Hematopoietic multipotent progenitor cell treated with erythropoietin and hydrocortisone succinate and interleukin-3 and kit ligand, for 6 days (in vitro differentiated cells): Measurements from ENCODE around the gene LRP2.

Source experiments
- DNase-seq: peaks from one replicate; pipeline ENCODE4 v3.0.0-alpha.2; 2015

The LRP2 gene

DNA sequence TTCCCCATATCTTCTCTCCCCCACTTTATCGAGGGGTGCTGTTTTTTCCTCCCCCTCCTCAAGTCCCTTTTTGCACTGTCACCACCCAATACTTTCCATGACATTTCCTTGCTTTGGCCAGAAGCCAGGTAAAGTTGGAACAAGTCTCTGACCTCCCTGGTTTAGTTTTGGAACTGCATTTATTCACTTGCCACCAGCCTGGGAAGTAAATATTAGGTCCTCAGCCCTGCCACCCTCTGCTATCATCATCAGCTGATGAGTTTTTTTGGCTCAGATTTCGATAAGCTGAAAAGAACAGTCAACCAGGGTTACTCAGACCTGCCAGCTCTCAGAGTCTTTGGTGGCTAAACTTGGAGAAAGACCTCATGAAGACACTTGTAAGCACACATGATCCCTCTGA, 246.0 kb downstream of the LRP2 start:
- DNase-seq, result no peak

DNA sequence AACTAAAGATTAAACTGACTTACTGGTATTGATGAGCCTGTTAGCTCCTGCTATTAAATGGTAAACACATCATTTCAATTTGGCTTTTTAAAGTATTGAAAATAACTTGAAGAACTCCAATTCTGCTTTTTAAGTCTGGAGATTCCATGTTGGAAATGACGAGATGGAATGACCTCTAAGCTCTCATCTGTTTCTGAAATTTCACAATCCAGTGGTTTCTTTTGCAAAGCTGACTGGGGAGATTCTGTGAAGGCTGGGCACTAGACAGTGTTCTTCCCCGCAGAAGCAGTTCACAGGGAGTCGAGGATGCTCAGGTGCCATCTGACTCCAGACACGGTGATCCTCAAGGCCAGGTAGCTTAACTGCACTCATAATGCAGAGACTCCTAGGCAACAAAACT, 248.3 kb downstream of the LRP2 start:
- no peak for DNase-seq

DNA sequence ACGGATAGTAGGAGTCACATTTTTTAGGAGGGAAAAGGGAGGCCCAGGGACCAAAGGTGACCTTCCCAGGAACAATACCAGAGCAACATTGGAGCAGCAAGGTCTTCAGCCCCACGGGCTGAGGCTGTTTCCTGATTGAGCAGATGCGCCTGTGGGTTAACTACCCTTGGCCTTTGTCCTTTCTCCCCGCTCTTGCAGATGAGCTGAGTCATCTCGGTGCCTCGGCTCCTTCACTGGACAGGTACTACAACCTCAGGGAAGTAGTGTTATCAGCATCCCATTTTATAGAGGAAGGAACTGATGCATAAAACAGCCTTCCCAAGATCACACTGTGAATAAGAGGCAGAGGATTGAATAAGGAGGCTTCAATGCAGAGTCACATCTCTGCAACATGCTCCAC, 249.5 kb downstream of the LRP2 start:
- DNase-seq, result no peak

DNA sequence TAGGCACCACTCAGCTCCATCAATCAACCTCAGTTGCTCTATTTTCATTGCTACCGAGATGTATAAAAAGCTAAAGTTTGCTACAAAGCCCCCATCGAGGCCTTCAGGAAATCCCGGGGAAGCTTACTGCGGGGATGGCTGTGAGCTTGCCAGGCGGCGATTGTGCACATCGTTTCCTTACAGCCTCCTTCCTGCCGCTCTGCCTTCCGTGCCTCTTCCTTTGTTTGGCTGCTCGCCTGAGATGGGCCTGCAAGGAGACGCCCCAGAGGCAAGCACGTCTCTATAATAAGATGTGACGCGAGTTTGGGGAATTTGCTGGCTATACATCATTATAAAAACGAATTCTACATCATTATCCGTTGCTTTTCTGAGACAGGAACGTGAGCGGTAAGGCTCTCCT, 251.4 kb downstream of the LRP2 start:
- no peak for DNase-seq

DNA sequence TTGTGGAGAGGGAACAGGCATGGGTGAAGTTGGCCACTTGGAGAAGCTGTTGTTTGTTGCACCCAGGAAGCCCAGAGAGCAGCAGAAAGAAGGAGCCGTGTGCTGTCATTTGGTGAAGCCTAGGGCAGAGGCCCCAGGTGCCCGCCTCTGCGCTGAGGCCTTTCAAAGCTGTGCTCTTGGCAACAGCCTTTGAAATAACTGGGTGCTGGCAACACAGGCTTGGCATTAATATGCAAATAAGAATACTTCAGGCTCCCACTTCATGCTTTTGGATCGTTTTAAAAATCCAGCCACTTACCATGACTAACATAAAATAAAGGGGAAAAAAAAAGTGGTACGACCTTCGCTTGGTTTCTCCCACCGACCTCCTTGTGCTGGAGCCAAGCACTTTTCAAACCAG, 251.9 kb downstream of the LRP2 start:
- DNase-seq, result no peak

DNA sequence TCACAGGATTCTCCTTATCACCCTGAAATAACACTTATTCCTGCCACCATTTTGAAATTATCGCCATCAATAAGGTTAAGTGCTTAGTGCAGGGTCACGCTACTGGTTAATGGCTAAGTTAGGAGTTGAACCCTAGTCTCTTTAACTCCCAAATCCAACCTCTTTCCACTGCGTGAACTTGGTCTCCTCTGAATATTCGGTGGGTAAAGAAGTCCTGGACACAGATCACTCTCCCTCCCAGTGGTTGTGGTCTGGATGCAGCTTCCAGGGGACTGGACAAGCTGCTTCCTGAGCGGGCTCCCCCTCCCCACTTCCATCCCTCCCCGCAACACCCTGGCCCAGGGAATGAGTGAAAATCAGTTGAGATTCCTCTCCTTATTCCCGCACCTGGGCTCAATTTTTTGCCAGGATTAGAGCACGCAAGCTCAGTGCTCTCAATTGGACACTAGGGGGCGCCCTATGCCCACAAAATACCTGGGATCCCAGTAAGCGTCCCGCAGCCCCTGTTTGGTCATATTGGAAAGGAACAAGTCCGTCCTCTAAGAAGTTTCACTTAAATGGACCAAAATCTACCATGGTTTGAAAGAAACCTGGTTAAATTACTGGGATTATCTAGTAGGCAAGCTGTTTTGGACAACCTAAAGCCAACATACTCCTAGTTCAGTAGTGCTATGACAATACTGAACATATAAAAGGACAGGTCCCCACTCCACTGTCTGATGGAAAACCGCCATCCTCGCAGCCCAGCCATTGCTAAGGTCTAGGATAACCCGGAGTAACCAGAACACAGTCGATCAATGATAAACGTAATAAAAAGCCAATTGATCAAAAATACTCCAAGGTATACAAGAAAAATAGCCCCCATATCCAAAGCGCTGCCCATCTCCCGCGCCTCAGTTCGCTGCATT, 252.6 kb downstream of the LRP2 start:
- peak; percentile 92 for DNase-seq

DNA sequence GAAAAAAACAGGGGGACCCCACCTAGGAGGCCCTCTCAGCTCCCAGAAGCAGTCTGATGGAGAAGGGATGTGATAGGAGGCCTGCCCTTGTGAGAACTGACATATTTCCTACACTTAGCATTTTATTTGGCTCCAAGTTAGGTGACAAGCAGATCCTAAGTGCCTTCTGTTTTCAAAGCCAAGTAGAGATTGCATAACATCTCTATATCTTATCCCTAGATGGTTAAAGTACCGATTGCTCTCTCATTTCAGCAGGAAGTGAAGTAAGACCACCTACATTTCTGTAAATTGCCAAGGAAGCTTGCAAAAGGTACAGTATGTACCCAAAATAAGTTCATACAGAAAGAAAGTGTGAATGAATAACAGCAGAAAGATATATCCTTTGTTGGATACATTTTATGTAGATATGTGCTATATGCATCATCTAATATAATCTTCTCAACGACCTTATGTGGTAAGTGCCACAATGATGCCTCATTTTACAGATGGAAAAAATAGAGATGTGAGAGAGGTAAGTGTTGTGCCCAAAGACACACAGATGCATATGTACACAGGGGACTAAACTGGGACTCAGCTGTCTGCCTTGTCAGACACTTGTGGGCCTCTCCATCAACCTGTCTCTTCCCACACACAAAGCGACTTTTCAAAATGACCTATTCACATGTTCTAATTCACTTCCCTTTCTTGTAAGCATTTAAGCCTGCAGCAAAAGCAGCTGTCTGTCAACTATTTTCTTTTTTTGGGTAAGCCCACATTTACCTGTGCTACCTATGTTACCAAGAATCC, 254.0 kb downstream of the LRP2 start:
- DNase-seq, result peak; percentile 51

DNA sequence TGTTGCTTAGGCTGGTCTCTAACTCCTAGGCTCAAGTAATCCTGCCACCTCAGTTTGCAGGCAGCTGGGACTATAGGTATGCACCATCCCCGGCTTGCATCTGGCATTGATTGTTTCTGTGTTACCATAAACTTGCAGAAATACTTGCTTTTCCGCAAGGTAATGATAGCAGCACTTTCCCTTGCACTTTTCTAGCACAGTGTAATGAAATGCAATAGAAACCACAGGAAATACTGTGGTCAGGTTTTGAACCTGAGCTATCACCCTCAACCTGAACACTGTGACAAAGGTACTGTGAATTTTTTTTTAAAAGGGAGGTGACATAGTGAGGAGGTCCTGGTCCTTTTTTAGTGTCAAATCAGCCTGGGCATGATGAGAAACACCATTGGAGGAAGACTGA, 254.7 kb downstream of the LRP2 start:
- peak; percentile 51 for DNase-seq

DNA sequence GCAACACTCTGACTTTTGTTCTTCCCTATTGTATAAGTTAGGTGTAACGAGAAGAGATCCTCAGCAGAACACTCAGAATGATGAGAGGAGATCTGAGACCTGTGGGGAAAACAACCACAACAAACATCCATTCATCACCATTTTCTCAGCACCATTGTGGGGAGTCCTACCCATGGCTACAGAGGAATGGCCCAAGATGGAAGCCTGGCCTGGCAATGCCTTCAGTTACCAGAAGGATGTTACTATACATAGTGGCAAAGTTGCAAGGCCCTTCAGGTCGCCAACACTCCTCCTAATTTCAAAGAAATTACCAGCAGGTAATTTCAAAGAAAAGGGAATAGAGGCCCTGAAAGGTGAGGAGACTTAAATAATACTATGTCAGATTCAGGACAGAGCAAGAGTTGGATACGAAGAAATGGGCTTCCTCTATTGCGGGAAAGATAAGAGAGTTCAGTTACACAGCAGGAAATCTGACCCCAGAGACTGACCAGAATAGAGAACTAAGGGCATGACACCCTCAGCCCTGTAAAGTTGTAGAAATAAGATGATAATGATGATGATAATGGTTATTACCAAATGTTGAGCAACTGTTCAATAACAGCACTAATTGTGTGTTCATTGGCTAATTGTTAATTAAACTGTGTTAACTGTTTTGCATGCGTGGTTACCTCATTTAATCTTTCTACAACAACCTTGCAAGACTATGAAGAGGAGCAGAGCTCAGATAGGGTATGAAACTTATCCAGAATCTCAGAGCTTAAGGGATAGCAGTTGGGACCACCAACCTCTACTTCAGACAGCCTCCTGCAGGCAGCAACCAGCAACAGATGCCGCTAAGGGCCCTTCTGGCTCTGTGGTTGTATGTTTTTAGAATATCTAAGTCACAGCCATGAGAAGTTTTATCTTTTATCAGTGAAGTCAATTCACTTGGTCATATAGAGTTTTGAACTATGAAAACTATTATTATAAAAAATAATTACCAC, 255.5 kb downstream of the LRP2 start:
- peak; percentile 74 for DNase-seq

DNA sequence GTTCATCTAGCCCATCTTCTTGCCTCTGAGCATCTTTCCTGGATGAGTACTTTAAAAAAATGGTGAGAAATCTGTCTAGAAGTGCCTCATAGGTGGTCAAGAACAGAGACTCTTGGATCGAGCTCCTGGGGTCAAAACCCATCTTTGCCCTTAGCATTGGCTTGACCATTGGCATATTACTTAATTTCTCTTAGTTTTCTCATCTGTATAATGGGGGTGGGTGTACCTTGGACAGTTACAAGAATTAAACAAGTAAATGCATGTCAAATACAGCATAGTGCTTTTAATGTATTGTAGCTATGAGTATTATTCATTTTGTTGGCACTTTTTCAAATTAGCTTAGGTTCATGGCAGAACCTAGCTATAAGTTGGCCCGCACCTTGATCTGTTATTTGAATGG, 256.2 kb downstream of the LRP2 start:
- no peak for DNase-seq

DNA sequence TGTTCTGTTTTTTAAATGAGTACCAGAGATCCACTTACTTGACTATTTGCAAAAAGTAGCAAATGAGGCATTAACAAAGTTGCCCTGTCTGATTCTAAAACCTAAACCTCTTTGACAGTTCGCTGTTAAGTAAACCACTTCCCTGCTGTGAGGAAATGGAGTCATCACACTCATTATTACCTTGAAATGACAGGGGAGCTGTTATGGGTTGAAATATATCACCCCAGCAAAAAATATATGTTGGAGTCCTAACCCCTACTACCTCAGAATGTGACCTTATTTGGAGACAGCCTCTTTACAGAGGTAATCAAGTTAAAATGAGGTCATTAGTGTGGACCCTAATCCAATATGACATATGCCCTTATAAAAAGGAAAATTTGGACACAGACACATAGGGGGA, 256.9 kb downstream of the LRP2 start:
- peak; percentile 19 for DNase-seq

DNA sequence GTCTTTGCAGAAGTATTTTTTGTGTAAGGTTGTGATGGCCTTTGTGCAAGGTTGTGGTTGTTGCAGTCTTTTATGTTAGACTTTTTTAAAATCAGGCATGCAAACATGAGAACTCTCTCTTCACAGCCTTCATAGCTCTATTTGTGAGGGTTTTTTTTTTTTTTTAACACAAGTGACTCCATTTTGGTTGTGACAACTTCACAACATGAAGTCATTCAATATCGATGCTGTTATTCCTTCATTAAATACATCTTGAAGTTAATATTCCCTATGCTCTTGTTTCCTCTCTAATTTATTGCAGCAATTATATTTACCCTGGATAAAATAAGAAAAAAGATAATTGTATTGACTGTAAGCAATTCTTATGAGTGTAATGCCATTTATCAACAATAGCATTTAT, 257.5 kb downstream of the LRP2 start:
- no peak for DNase-seq

DNA sequence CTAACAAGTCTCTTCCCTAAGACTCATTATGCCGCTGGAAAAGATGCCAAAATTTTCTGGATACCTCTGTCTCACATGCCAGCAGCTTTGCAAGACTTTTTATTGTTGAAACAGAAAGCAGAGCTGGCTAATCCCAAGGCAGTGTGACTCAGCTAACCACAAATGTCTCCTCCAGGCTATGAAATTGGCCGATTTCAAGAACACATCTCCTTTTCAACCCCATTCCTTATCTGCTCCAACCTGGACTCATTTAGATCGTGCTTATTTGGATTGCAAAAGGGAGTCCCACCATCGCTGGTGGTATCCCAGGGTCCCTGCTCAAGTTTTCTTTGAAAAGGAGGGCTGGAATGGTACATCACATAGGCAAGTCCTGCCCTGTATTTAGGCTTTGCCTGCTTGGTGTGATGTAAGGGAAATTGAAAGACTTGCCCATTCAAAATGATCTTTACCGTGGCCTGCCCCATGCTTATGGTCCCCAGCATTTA, 266.7 kb downstream of the LRP2 start:
- DNase-seq, result peak; percentile 80

DNA sequence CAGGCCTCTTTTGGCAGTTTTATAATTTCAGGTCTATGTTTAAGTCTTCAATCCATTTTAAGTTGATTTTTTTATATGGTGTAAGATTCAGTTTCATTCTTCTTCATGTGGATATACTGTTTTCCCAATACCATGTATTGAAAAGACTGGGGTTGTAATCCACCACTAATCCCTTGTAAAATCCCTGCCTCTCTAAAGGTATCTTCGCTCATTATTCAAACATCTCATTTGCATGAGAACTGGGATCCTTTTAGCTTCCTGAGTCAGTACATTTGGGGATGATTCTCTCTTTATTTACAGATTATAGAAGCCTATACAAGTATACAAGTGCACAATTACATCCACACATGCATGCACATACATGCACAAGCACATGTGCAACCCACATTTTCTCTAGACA, 267.7 kb downstream of the LRP2 start:
- DNase-seq, result no peak

DNA sequence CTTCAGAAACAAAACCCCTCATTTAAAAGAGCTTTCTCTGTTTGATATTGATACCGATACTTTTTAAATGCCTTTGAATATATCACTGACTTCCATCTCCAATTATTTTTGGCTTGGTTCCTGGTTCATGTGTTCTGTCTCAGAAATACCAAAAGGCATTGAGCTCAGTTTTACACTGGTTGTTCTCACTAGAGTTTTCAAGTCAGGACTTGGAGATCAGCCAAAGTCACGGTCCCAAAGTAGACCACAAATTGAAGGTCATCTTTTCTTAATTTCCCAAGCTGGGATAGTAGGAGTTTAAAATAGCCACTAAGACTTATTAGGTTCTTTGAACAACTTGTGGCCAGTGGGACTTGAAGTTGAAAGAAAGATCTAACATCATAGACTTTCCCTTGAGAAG, 268.8 kb downstream of the LRP2 start:
- no peak for DNase-seq

DNA sequence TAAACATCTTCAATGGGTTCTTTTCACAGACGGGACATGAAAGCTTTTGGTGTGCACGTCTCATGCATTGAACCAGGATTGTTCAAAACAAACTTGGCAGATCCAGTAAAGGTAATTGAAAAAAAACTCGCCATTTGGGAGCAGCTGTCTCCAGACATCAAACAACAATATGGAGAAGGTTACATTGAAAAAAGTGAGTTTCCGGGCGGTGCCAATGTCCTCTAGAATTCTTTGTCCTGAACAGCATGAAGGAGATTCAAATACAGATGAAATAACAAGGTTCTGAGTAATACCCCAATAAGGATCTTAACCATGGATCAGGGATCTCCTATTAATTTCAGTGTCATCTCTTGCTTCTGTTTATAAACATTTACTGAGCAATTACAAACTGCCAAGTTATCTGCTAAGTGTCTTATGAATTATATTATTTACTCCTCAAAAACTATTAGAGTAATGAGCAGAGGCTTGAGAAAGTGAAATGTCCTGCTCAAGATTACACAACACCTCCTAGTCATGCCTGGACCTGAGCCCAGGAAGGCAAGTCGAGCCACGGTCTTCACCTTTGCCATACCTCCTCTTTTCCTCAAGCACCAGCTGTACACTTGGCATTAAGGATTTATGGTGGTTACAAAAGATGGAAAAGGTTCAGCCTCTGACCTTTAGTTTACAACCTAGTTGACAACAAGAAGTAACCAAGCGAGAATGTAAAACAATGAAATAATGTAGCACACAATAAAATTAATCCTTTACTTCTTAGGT, 270.4 kb downstream of the LRP2 start:
- DNase-seq, result no peak

DNA sequence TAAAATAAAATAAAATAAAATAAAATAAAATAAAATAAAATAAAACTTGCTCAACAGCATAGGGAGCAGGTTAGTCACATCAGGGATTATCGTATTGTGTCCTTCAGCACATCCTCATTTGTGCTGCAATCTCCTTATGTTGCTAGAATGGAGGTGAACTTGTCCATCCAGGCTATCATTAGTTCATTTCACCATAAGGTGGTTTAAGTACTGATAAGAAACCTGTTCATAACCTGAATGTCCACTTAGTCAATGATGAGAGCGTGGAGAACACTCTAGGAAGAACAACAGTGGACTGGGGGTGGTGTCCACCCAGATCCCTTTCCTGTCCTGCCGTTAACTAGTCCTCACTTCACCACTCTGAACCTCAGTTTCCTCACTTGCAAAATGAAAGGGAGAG, 271.1 kb downstream of the LRP2 start:
- no peak for DNase-seq

DNA sequence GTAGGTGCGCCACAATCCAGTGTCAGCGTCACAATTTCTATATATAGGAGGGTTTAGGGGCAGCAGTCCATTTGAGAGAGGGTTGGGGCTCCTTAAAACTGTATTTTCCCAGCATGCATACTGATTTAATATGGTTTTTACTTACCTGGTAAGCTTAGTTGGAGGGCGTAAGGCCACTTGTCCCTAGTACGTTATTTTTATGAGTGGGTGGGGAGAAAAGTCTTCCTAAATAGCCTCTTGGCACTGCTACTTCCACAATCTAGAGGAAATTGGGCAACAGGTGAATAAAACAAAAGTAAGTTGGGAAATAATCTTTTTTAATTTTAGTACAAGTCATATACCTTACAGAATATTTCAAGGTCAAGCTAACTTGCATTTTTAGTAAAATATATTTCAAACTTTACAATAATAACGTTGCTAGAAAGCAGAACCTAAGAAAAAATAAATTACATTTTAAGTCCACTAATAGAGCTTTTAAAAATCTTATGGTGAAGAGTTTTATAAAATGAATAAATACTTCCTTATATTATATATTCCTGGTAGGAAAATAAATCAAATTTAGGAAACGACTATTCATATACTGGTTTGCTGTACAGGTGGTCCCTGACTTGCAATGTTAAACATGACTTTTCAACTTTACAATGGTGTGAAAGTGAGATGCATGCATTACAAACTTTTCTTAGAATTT, 272.1 kb downstream of the LRP2 start:
- DNase-seq, result no peak

DNA sequence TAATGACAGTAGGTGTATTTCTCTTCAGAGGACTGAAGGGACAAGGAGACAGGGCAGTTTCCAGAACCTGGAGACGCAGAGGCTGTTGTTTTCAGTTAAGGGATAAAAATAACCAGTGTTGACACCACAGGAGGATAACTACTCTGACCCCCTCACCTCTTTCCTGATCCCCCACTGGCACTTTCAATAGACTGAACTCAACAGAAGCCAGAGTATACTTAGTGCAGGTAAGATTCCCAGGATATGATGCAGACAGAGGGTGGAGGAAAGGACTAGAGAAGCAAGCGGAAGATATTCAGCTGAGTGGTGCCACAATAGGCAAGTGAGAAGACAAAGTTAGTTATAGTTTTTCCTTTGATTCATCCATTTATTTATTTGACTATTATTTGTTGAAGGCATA, 273.2 kb downstream of the LRP2 start:
- no peak for DNase-seq

DNA sequence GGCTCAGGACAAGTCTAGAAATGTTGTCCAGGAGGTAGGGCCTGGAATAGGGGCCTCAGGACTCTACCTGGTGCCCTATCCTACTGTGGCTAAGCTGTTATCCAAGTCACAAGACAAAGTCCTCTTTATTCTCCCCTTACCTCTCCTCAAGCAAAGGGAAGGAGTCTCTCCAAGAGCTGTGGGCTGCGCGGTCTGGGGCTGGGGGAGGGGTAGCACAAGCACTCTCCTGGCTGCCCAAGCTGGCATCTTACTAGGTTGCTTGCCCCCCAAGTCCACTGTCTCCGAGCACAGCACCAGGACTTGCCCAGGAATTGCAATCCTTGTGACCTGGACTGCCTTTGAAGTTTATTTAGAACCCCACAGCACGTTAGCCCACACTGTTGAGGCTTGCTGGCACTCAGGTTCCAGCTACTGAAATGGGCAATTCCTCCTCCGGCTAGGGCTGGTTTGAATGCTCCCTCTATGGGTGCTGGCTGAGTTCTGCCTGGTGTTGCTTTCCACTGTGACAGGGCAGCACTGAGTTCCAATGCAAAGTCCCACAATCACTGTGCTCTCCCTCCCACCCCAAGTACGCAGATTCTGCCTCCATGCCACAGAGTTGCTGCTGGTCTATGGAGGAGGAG, 274.5 kb downstream of the LRP2 start:
- DNase-seq, result no peak

DNA sequence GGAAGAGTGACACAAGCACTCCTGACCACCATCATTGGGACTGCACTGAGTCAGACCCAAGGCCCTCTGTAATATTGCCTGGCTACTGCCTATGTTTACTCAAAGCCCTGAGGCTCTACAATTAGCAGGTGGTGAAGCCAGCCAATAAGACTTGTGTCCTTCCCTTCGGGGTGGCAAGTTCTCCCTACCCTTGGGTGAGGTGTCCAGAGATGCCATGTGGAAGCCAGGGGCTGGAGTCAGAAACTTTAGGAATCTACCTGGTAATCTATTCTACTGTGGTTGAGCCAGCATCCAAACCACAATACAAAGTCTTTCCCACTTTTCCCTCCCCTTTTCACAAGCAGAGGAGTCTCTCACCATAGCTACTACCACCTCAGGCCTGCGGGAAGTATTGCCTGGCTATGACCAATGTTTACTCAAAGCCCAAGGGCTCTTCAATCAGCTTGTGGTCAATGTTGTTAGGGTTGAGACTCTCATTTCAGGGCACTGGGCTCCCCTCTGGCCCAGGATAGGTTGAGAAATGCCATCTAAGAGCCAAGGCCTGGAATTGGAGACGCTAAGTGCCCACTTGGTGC, 275.4 kb downstream of the LRP2 start:
- no peak for DNase-seq
